T-cell (primary cell): ENCODE measurements around the gene SLC23A1. TPM values are rescaled to one million over a fixed set of nuclear protein-coding genes. Genes with fewer than 3 reads are reported as not detected.

Experiments
- ATAC-seq, 4 experiments: fragments of 200-7000 bp in 3 of 4; fragments of 150-1000 bp in 1 of 4; cut with Tn5 transposase; replicated peaks in 1 of 4; 1 replicate in 3 of 4; 2 replicates in 1 of 4; pipeline ENCODE4 v1.10.0; 2021; ENCODE audit warnings: moderate library complexity in 3 of 4, mild to moderate bottlenecking in 2 of 4, moderate number of reproducible peaks in 1 of 4
- CTCF ChIA-PET, 2 donors: fragments of 300-600 bp; sonication (Branson Sonifier 250); formaldehyde crosslinking; loops; one replicate each; lab custom pipeline; 2022; ENCODE audit warnings: antibody characterized with exemption in 2 of 2; lab: Charles Lee
- POLR2A ChIA-PET, 2 donors: fragments of 300-600 bp; sonication (Branson Sonifier 250); formaldehyde crosslinking; loops; one replicate each; lab custom pipeline; 2022; ENCODE audit warnings: antibody characterized with exemption in 2 of 2; lab: Charles Lee
- DNase-seq, 35 experiments: peaks; one replicate each; pipeline versions ENCODE4 v3.0.0 to v3.0.0-alpha.2; 2013 to 2023
- H3K27ac ChIP-seq: one replicate; pipeline ENCODE4 v1.5.1; 2013; ENCODE audit warnings: low read length
- H3K27me3 ChIP-seq, 2 experiments: replicated peaks in 1 of 2; 1 replicate in 1 of 2; 2 replicates in 1 of 2; pipeline versions ENCODE4 v1.6.1 to v1.7.0; 2013; ENCODE audit warnings: low read length in 1 of 2, mixed read lengths in 1 of 2; ENCODE audit not compliant: control insufficient read depth in 2 of 2, insufficient read depth in 2 of 2; ENCODE audit errors: extremely low read depth in 1 of 2
- H3K36me3 ChIP-seq, 2 donors: 1 replicate in 1 of 2; 2 replicates in 1 of 2; pipeline versions ENCODE4 v1.6.1 to v1.7.0; 2013; ENCODE audit warnings: low read length in 1 of 2; ENCODE audit not compliant: control insufficient read depth in 2 of 2, insufficient read depth in 1 of 2; ENCODE audit errors: extremely low read depth in 1 of 2
- H3K4me1 ChIP-seq, 2 experiments: 1 replicate in 1 of 2; 2 replicates in 1 of 2; pipeline versions ENCODE4 v1.6.1 to v1.7.0; 2013; ENCODE audit warnings: low read length in 2 of 2, mixed read lengths in 1 of 2; ENCODE audit not compliant: insufficient read depth in 2 of 2, control insufficient read depth in 1 of 2; ENCODE audit errors: extremely low read depth in 1 of 2
- H3K4me3 ChIP-seq, 2 donors: 1 replicate in 1 of 2; 2 replicates in 1 of 2; pipeline versions ENCODE4 v1.5.1 to v1.7.0; 2013; ENCODE audit warnings: mild to moderate bottlenecking in 2 of 2, low read length in 1 of 2, moderate library complexity in 1 of 2; ENCODE audit not compliant: control insufficient read depth in 1 of 2; ENCODE audit errors: extremely low read depth in 1 of 2
- H3K9me3 ChIP-seq: 2 replicates; pipeline ENCODE4 v1.7.0; 2013
- H3K27ac Mint-ChIP-seq, 2 donors: one replicate each; pipeline ENCODE4 v1.8.0; 2020 to 2021; ENCODE audit warnings: mild to moderate bottlenecking in 2 of 2, mixed read lengths in 2 of 2
- H3K27me3 Mint-ChIP-seq, 2 donors: one replicate each; pipeline ENCODE4 v1.8.0; 2021 to 2022; ENCODE audit warnings: mixed read lengths in 2 of 2
- H3K36me3 Mint-ChIP-seq: one replicate; pipeline ENCODE4 v1.8.0; 2021; ENCODE audit warnings: mixed read lengths
- H3K4me1 Mint-ChIP-seq, 3 donors: one replicate each; pipeline ENCODE4 v1.8.0; 2020 to 2022; ENCODE audit warnings: mixed read lengths in 3 of 3, mild to moderate bottlenecking in 1 of 3
- H3K4me3 Mint-ChIP-seq, 3 donors: one replicate each; pipeline ENCODE4 v1.8.0; 2020 to 2022; ENCODE audit warnings: mild to moderate bottlenecking in 3 of 3, mixed read lengths in 3 of 3, moderate library complexity in 3 of 3
- H3K9me3 Mint-ChIP-seq, 3 donors: one replicate each; pipeline ENCODE4 v1.8.0; 2020 to 2022; ENCODE audit warnings: mixed read lengths in 3 of 3
- WGBS: methylation state at CpG from one replicate; pipeline ENCODE4 v1.1.5; 2013; ENCODE audit warnings: missing lambda C conversion rate; ENCODE audit not compliant: insufficient coverage; 5-methylcytosine and 5-hydroxymethylcytosine counted together
- total RNA-seq, 35 experiments: library from RNA in 6 of 35; stranded (reverse) in 6 of 35; fragments of 120-200 nt in 1 of 35; gene quantifications; one replicate each; pipeline versions ENCODE4 v1.2.1 to v1.2.4 and lab custom pipeline; 2013 to 2026

The SLC23A1 gene
- total RNA-seq, 5 donors from 2014 or later (not counting 1 experiment from before 2014, with no cell fraction given), result 0.15 to 0.86 TPM; not detected in 3

- Histone ChIP-seq H3K4me1 (no peaks in the 10 kb centered on the region), H3K4me3 (no peak overlapping the region), H3K27me3 (no peaks in the 10 kb centered on the region), H3K27ac (no peak overlapping the region), H3K36me3 (peaks cover 0 to 17% of the 10 kb centered on the region in 2 donors), H3K9me3 (no peaks in the 10 kb centered on the region)
- POLR2A ChIA-PET, result interaction anchor here (0.5 to 1.0 kb wide), 5 partner anchors 14 to 139 kb away, joined by 3 to 4 read pairs (median 3); partner anchors contain the start of gene STING1 (in 1 of the 2)
- Mint-ChIP-seq H3K27ac (peak overlapping the region in 1 of 2 donors; percentile 51), H3K36me3 (peaks cover 39% of the 10 kb centered on the region), H3K4me1 (peaks cover 4 to 7% (median 5%) of the 10 kb centered on the region in 3 donors), H3K9me3 (no peaks in the 10 kb centered on the region), H3K4me3 (no peak overlapping the region), H3K27me3 (no peaks in the 10 kb centered on the region)
- CTCF ChIA-PET, result interaction anchor here (0.5 to 3.7 kb wide), 23 partner anchors 8 to 268 kb away, joined by 3 to 71 read pairs (median 4); partner anchors contain the start of genes DNAJC18 (in 1 of the 2) and STING1 (in 1 of the 2)
- WGBS, result no CpG with 5 or more reads among the region's 5 CpGs
- peak; percentile 92 to 98 (median 94) for ATAC-seq
- DNase-seq, result peak in 31 of 35 experiments; percentile 11 to 86 (median 49)
These were observed 39.3 kb upstream of the SLC23A1 start for GRCh38 chr5:139422307-139422893.

- Mint-ChIP-seq H3K4me1 (peaks cover 16 to 26% (median 25%) of the 10 kb centered on the region in 3 donors), H3K27me3 (no peaks in the 10 kb centered on the region), H3K4me3 (no peak overlapping the region), H3K27ac (no peak overlapping the region), H3K36me3 (peaks cover 30% of the 10 kb centered on the region), H3K9me3 (no peaks in the 10 kb centered on the region)
- WGBS, result 88% methylated on average over 4 of the region's 9 CpGs
- ChIA-PET CTCF (interaction anchor here (0.5 to 3.2 kb wide), 7 partner anchors 62 to 272 kb away, joined by 3 to 27 read pairs (median 3); no protein-coding TSS in a partner anchor), POLR2A (interaction anchor here in 1 of 2 donors (0.6 kb wide), 1 partner anchor 9 kb away, joined by 3 read pairs; no protein-coding TSS in a partner anchor)
- peaks cover 0 to 14% of the 10 kb centered on the region in 2 donors for H3K36me3 ChIP-seq
- peaks cover 7 to 14% of the 10 kb centered on the region in 2 experiments for H3K4me1 ChIP-seq
- ATAC-seq (no peak), DNase-seq (no peak)
- H3K9me3 ChIP-seq, result no peaks in the 10 kb centered on the region
- no peaks in the 10 kb centered on the region for H3K27me3 ChIP-seq
- H3K4me3 ChIP-seq, result no peak overlapping the region
- H3K27ac ChIP-seq, result no peak overlapping the region
These were observed 36.4 kb upstream of the SLC23A1 start for GRCh38 chr5:139419226-139420192.

GRCh38 chr5:139418793-139419192, 35.7 kb upstream of the SLC23A1 start:
- POLR2A ChIA-PET, result interaction anchor here (0.6 to 0.7 kb wide), 2 partner anchors 8 to 194 kb away, joined by 3 read pairs; no protein-coding TSS in a partner anchor
- H3K27ac ChIP-seq, result no peak overlapping the region

GRCh38 chr5:139417214-139417613, 34.1 kb upstream of the SLC23A1 start:
- no CpG with 5 or more reads among the region's 4 CpGs for WGBS
- POLR2A ChIA-PET, result interaction anchor here in 1 of 2 donors (0.6 to 0.7 kb wide), 2 partner anchors 34 to 81 kb away, joined by 3 to 8 read pairs; no protein-coding TSS in a partner anchor
- no peak overlapping the region for H3K27ac Mint-ChIP-seq
- H3K27me3 ChIP-seq, result no peaks in the 10 kb centered on the region
- H3K36me3 Mint-ChIP-seq, result peaks cover 24% of the 10 kb centered on the region
- no peak overlapping the region for H3K4me3 ChIP-seq
- DNase-seq (no peak), ATAC-seq (no peak)
- H3K4me1 Mint-ChIP-seq, result peaks cover 21 to 34% (median 23%) of the 10 kb centered on the region in 3 donors
- H3K27ac ChIP-seq, result no peak overlapping the region
- H3K9me3 Mint-ChIP-seq, result no peaks in the 10 kb centered on the region
- H3K4me3 Mint-ChIP-seq, result no peak overlapping the region
- peaks cover 0 to 14% of the 10 kb centered on the region in 2 donors for H3K36me3 ChIP-seq
- no peaks in the 10 kb centered on the region for H3K27me3 Mint-ChIP-seq
- CTCF ChIA-PET, result interaction anchor here in 1 of 2 donors (0.7 kb wide), 1 partner anchor 22 kb away, joined by 3 read pairs; no protein-coding TSS in a partner anchor
- peaks cover 10 to 14% of the 10 kb centered on the region in 2 experiments for H3K4me1 ChIP-seq
- no peaks in the 10 kb centered on the region for H3K9me3 ChIP-seq

More at GRCh38 chr5:139418793-139419192, 35.7 kb upstream of the SLC23A1 start:
- ATAC-seq (no peak), DNase-seq (no peak)
- Mint-ChIP-seq H3K36me3 (peaks cover 26% of the 10 kb centered on the region), H3K4me3 (no peak overlapping the region), H3K9me3 (no peaks in the 10 kb centered on the region), H3K27me3 (no peaks in the 10 kb centered on the region), H3K27ac (no peak overlapping the region), H3K4me1 (peaks cover 23 to 33% (median 26%) of the 10 kb centered on the region in 3 donors)
- Histone ChIP-seq H3K27me3 (no peaks in the 10 kb centered on the region), H3K36me3 (peaks cover 0 to 14% of the 10 kb centered on the region in 2 donors), H3K9me3 (no peaks in the 10 kb centered on the region), H3K4me1 (peaks cover 10 to 14% of the 10 kb centered on the region in 2 experiments), H3K4me3 (no peak overlapping the region)
- CTCF ChIA-PET, result interaction anchor here in 1 of 2 donors (0.7 to 3.2 kb wide), 2 partner anchors 95 to 133 kb away, joined by 3 to 22 read pairs; no protein-coding TSS in a partner anchor
- no CpG with 5 or more reads among the region's 1 CpG for WGBS

GRCh38 chr5:139416651-139417050, 33.6 kb upstream of the SLC23A1 start:
- ATAC-seq (no peak), DNase-seq (no peak)
- H3K27ac Mint-ChIP-seq, result no peak overlapping the region
- CTCF ChIA-PET, result no interaction called here
- Histone ChIP-seq H3K27me3 (no peaks in the 10 kb centered on the region), H3K27ac (no peak overlapping the region), H3K9me3 (no peaks in the 10 kb centered on the region), H3K4me3 (no peak overlapping the region), H3K36me3 (peaks cover 0 to 14% of the 10 kb centered on the region in 2 donors), H3K4me1 (peaks cover 10 to 14% of the 10 kb centered on the region in 2 experiments)
- POLR2A ChIA-PET, result interaction anchor here in 1 of 2 donors (0.6 kb wide), 1 partner anchor 81 kb away, joined by 3 read pairs; no protein-coding TSS in a partner anchor
- peaks cover 23% of the 10 kb centered on the region for H3K36me3 Mint-ChIP-seq
- no peak overlapping the region for H3K4me3 Mint-ChIP-seq
- H3K27me3 Mint-ChIP-seq, result no peaks in the 10 kb centered on the region
- whole genome bisulfite sequencing, result 94% methylated on average over 8 of the region's 9 CpGs
- H3K4me1 Mint-ChIP-seq, result peaks cover 19 to 33% (median 22%) of the 10 kb centered on the region in 3 donors
- H3K9me3 Mint-ChIP-seq, result no peaks in the 10 kb centered on the region
